Progenitor cell of endocrine pancreas (in vitro differentiated cells): Measurements from ENCODE around the gene CALML6. TPM values are rescaled to one million over a fixed set of nuclear protein-coding genes. Genes with fewer than 3 reads are reported as not detected.

Experiments used
- DNase-seq: peaks from one replicate; pipeline ENCODE4 v3.0.0; 2021; ENCODE audit warnings: low spot score; ENCODE audit not compliant: unreplicated experiment
- H3K27ac Mint-ChIP-seq: 2 replicates; pipeline ENCODE4 v1.8.0; 2021; ENCODE audit warnings: mild to moderate bottlenecking, moderate library complexity, mixed read lengths
- H3K27me3 Mint-ChIP-seq: 2 replicates; pipeline ENCODE4 v1.8.0; 2021; ENCODE audit warnings: mixed read lengths
- H3K36me3 Mint-ChIP-seq: 2 replicates; pipeline ENCODE4 v1.8.0; 2022; ENCODE audit warnings: mixed read lengths; ENCODE audit not compliant: insufficient read depth
- H3K4me1 Mint-ChIP-seq: 2 replicates; pipeline ENCODE4 v1.8.0; 2021; ENCODE audit warnings: low read depth, mixed read lengths
- H3K4me3 Mint-ChIP-seq: 2 replicates; pipeline ENCODE4 v1.8.0; 2021; ENCODE audit warnings: low read depth, mild to moderate bottlenecking, moderate library complexity, mixed read lengths
- H3K9me3 Mint-ChIP-seq: 2 replicates; pipeline ENCODE4 v1.8.0; 2021; ENCODE audit warnings: low read depth, mixed read lengths
- CTCF ChIP-seq: fragments of 200-600 bp; sonication (generic); IDR thresholded peaks from one replicate; pipeline ENCODE4 v1.5.0; 2021; ENCODE audit warnings: antibody characterized with exemption, mild to moderate bottlenecking; ENCODE audit not compliant: unreplicated experiment
- total RNA-seq: library from RNA; stranded (reverse); gene quantifications from 2 replicates; pipeline ENCODE4 v1.2.1, GENCODE V29; 2021

The CALML6 gene
- total RNA-seq, 1 donor from 2014 or later: 1.1 TPM

- H3K27ac Mint-ChIP-seq: peak overlapping the region; percentile 77
- H3K27me3 Mint-ChIP-seq: peaks cover 12% of the 10 kb centered on the region
- H3K9me3 Mint-ChIP-seq: no peaks in the 10 kb centered on the region
- H3K4me1 Mint-ChIP-seq: peaks cover 27% of the 10 kb centered on the region
- H3K36me3 Mint-ChIP-seq: peaks cover 2% of the 10 kb centered on the region
- no peak for TF ChIP-seq CTCF
- DNase-seq: no peak
- peak overlapping the region; percentile 79 for H3K4me3 Mint-ChIP-seq
Measured at GRCh38 chr1:1892763-1893120, 22.3 kb upstream of the CALML6 start.

GRCh38 chr1:1893291-1893985 is 21.6 kb upstream of the CALML6 start:
- DNase-seq: no peak
- H3K4me3 Mint-ChIP-seq: peak overlapping the region; percentile 33
- H3K27ac Mint-ChIP-seq: peak overlapping the region; percentile 80
- no peak for TF ChIP-seq CTCF
- peaks cover 23% of the 10 kb centered on the region for H3K4me1 Mint-ChIP-seq
- peaks cover 2% of the 10 kb centered on the region for H3K36me3 Mint-ChIP-seq
- H3K27me3 Mint-ChIP-seq: peaks cover 12% of the 10 kb centered on the region
- no peaks in the 10 kb centered on the region for H3K9me3 Mint-ChIP-seq

- Mint-ChIP-seq H3K27ac (no peak overlapping the region), H3K9me3 (no peaks in the 10 kb centered on the region), H3K27me3 (peaks cover 12% of the 10 kb centered on the region), H3K4me3 (no peak overlapping the region), H3K36me3 (peaks cover 2% of the 10 kb centered on the region), H3K4me1 (peaks cover 19% of the 10 kb centered on the region)
- no peak for TF ChIP-seq CTCF
- DNase-seq: no peak
Measured at GRCh38 chr1:1893997-1894353, 21.1 kb upstream of the CALML6 start.

GRCh38 chr1:1894354-1895059 is 20.6 kb upstream of the CALML6 start:
- no peak for DNase-seq
- peaks cover 12% of the 10 kb centered on the region for H3K27me3 Mint-ChIP-seq
- no peaks in the 10 kb centered on the region for H3K36me3 Mint-ChIP-seq
- H3K4me3 Mint-ChIP-seq: peak overlapping the region; percentile 45
- TF ChIP-seq CTCF: no peak
- H3K27ac Mint-ChIP-seq: peak overlapping the region; percentile 80
- H3K4me1 Mint-ChIP-seq: peaks cover 16% of the 10 kb centered on the region
- H3K9me3 Mint-ChIP-seq: no peaks in the 10 kb centered on the region

GRCh38 chr1:1895060-1895418 is 20.0 kb upstream of the CALML6 start:
- H3K4me1 Mint-ChIP-seq: peaks cover 16% of the 10 kb centered on the region
- DNase-seq: no peak
- peaks cover 12% of the 10 kb centered on the region for H3K27me3 Mint-ChIP-seq
- peak overlapping the region; percentile 45 for H3K4me3 Mint-ChIP-seq
- no peaks in the 10 kb centered on the region for H3K9me3 Mint-ChIP-seq
- peak overlapping the region; percentile 11 for H3K27ac Mint-ChIP-seq
- no peak for TF ChIP-seq CTCF
- H3K36me3 Mint-ChIP-seq: no peaks in the 10 kb centered on the region
